Peyer's patch (tissue), 4 donors: ENCODE results near the gene CCDC85A. TPM values are rescaled to one million over a fixed set of nuclear protein-coding genes. Genes with fewer than 3 reads are reported as not detected.

Source experiments
- DNase-seq, 3 donors: peaks; one replicate each; pipeline ENCODE4 v3.0.0-alpha.2; 2017 to 2019
- H3K27ac ChIP-seq, 4 donors: fragments of 200-600 bp; sonication (generic); one replicate each; pipeline ENCODE4 v1.5.1; 2016 to 2019
- H3K27me3 ChIP-seq, 2 donors: fragments of 200-600 bp; sonication (generic); one replicate each; pipeline ENCODE4 v1.5.1; 2019
- H3K36me3 ChIP-seq, 3 donors: fragments of 200-600 bp; sonication (generic); one replicate each; pipeline ENCODE4 v1.5.1; 2016 to 2019
- H3K4me1 ChIP-seq, 4 donors: fragments of 200-600 bp; sonication (generic); one replicate each; pipeline ENCODE4 v1.5.1; 2016 to 2019
- H3K4me3 ChIP-seq, 4 donors: fragments of 200-600 bp; sonication (generic); 1 replicate in 3 of 4; 2 replicates in 1 of 4; pipeline ENCODE4 v1.5.1; 2016 to 2019; ENCODE audit warnings: mild to moderate bottlenecking in 1 of 4
- H3K9me3 ChIP-seq, 4 donors: fragments of 200-600 bp; sonication (generic); one replicate each; pipeline ENCODE4 v1.5.1; 2016 to 2019; ENCODE audit warnings: mild to moderate bottlenecking in 1 of 4
- POLR2A ChIP-seq, 2 donors: fragments of 450-650 bp; IDR thresholded peaks; one replicate each; pipeline ENCODE4 v1.5.1; 2017; ENCODE audit warnings: antibody characterized with exemption in 2 of 2, mild to moderate bottlenecking in 2 of 2, moderate library complexity in 2 of 2
- total RNA-seq, 4 donors: library from RNA; depleted of rRNA; stranded (reverse); fragments of >200 nt; gene quantifications; one replicate each; pipeline ENCODE4 v1.1.0, GENCODE V29; 2016
- TF ChIP-seq, protein P1 (sequence below), 6 experiments: fragments of 450-650 bp in 4 of 6; fragments of 200-600 bp in 2 of 6; sonication (generic) in 1 of 6; IDR thresholded peaks; one replicate each; pipeline ENCODE4 v1.5.1; 2017 to 2019; ENCODE audit warnings: antibody characterized with exemption in 6 of 6, mild to moderate bottlenecking in 3 of 6, moderate library complexity in 1 of 6

The CCDC85A gene
- total RNA-seq, 4 donors from 2014 or later = 1.1 to 1.7 (median 1.1) TPM; not detected in 1

DNA sequence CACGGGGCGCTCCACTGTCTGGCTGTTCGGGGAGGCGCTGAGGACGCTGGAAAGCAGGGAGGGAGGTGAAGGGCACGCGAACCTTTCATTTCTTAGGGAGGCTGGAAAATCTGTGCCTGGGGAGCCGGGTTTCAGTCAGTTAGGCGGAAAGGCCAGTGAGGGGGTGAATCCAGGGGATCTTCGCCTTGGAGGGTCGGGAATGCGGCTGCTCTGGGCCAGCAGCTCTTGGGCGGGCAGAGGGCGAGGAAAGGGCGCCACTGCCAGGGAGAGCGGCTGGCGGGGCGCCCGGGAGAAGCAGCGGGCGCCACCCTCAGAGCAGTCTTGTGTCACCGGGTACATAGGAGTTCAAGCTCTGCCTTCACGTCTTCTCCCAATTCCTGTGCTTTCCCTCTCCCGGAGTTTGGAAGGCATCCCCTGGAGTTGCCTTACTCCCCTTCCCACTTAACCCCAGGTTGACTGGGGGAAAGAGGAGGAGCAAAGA, 1.4 kb downstream of the CCDC85A start:
- Histone ChIP-seq H3K4me3 (peak overlapping the region; percentile 32 to 64 (median 53)), H3K36me3 (no peaks in the 10 kb centered on the region), H3K4me1 (peaks cover 0 to 18% (median 7%) of the 10 kb centered on the region in 4 donors), H3K27me3 (peaks cover 0 to 17% of the 10 kb centered on the region in 2 donors), H3K27ac (peak overlapping the region in 1 of 4 donors; percentile 30), H3K9me3 (no peaks in the 10 kb centered on the region)
- TF ChIP-seq POLR2A (IDR thresholded peaks at IDR 0.05) = no peak
- TF ChIP-seq, protein P1, sequence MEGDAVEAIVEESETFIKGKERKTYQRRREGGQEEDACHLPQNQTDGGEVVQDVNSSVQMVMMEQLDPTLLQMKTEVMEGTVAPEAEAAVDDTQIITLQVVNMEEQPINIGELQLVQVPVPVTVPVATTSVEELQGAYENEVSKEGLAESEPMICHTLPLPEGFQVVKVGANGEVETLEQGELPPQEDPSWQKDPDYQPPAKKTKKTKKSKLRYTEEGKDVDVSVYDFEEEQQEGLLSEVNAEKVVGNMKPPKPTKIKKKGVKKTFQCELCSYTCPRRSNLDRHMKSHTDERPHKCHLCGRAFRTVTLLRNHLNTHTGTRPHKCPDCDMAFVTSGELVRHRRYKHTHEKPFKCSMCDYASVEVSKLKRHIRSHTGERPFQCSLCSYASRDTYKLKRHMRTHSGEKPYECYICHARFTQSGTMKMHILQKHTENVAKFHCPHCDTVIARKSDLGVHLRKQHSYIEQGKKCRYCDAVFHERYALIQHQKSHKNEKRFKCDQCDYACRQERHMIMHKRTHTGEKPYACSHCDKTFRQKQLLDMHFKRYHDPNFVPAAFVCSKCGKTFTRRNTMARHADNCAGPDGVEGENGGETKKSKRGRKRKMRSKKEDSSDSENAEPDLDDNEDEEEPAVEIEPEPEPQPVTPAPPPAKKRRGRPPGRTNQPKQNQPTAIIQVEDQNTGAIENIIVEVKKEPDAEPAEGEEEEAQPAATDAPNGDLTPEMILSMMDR (IDR thresholded peaks at IDR 0.05) = no peak
- peak in 1 of 3 donors; percentile 48 for DNase-seq

DNA sequence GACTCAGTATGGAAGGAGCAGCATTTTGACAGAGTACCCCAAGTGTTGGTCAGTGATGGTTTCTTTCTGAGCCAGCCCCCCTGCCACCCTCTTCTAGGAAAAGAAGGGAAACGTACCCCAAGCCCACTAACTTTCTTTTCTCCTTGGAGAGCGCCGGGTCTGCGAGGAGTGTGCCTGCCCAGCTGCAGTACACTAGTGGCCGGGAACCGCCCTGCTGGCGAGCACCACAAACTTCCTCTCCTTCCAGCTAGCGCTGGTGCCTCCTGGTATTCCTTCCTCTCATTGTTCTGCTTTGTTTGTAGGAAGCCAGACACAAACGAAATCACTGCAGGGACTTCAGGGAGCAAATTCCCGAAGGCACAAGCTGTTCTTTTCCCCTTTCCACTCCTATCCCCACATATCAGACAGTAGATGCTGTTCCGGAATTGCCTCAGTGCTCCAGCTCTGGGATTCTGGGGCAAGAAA, 1.8 kb downstream of the CCDC85A start:
- Histone ChIP-seq H3K9me3 (no peaks in the 10 kb centered on the region), H3K27me3 (peaks cover 0 to 17% of the 10 kb centered on the region in 2 donors), H3K27ac (peak overlapping the region in 1 of 4 donors; percentile 30), H3K4me1 (peaks cover 0 to 18% (median 7%) of the 10 kb centered on the region in 4 donors), H3K4me3 (peak overlapping the region in 2 of 4 donors; percentile 58 to 64), H3K36me3 (no peaks in the 10 kb centered on the region)
- TF ChIP-seq, protein P1 (IDR thresholded peaks at IDR 0.05) = peak in 1 of 6 experiments; percentile 2
- no peak for TF ChIP-seq POLR2A (IDR thresholded peaks at IDR 0.05)
- DNase-seq = no peak

DNA sequence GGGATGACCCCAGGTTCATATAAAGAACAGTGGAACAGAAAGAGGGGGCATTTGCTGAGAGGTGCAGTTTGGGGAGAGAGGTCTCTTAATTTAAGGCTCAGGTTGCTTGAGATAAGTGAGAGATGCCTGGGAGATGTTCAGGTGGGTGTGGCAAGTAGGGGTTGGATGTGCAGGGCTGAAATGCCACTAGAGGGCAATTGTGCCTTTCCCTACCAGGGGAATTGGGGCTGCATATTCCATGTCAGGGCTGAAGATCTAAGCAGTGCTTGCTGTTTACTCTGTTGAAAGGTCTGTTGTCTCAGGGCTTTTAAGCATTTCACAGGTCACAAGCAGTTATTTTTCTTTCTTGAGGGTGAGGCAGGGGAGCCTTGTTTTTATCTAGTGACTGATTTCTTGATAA, 7.8 kb downstream of the CCDC85A start:
- Histone ChIP-seq H3K4me3 (no peak overlapping the region), H3K27ac (no peak overlapping the region), H3K9me3 (no peaks in the 10 kb centered on the region), H3K36me3 (no peaks in the 10 kb centered on the region), H3K4me1 (no peaks in the 10 kb centered on the region), H3K27me3 (no peaks in the 10 kb centered on the region)
- no peak for DNase-seq
- no peak for TF ChIP-seq POLR2A (IDR thresholded peaks at IDR 0.05)
- TF ChIP-seq, protein P1 (IDR thresholded peaks at IDR 0.05) = peak in 4 of 6 experiments; percentile 9 to 35 (median 26)

DNA sequence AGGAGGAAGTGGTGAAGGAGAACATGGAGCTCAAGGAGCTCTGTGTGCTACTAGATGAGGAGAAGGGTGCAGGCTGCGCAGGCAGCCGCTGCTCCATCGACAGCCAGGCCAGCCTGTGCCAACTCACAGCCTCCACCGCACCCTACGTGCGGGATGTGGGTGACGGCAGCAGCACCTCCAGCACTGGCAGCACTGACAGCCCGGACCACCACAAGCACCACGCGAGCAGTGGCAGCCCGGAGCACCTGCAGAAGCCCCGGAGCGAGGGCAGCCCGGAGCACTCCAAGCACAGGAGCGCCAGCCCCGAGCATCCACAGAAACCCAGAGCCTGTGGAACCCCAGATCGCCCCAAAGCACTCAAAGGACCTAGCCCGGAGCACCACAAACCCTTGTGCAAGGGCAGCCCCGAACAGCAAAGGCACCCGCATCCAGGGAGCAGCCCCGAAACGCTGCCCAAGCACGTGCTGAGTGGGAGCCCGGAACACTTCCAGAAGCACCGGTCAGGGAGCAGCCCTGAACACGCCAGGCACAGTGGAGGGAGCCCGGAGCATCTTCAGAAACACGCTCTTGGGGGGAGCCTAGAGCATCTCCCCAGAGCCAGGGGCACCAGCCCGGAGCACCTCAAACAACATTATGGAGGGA, 9.0 kb downstream of the CCDC85A start:
- H3K27me3 ChIP-seq = no peaks in the 10 kb centered on the region
- no peaks in the 10 kb centered on the region for H3K36me3 ChIP-seq
- H3K4me3 ChIP-seq = no peak overlapping the region
- no peak for DNase-seq
- no peak for TF ChIP-seq POLR2A (IDR thresholded peaks at IDR 0.05)
- TF ChIP-seq, protein P1 (IDR thresholded peaks at IDR 0.05) = no peak
- no peak overlapping the region for H3K27ac ChIP-seq
- H3K4me1 ChIP-seq = no peaks in the 10 kb centered on the region
- H3K9me3 ChIP-seq = no peaks in the 10 kb centered on the region

DNA sequence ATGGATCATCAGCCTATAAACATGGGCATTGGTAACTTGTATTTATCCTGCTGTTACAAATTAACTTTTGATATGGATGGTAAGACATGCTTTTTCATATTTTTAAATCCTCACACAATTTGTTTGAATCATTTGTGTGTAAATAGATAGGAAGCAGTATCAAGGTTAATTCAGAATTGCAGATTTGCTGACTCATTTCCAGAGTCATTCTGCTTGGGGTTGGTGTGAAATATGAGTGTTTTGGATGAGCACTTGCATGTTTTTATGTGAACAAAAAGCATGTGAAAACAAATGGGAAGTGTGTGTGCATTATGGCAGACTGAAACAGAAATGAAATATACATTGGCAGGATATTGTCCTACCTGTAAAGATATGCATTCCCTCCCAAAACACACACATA, 11.8 kb downstream of the CCDC85A start:
- no peak for TF ChIP-seq POLR2A (IDR thresholded peaks at IDR 0.05)
- TF ChIP-seq, protein P1 (IDR thresholded peaks at IDR 0.05) = no peak
- no peaks in the 10 kb centered on the region for H3K4me1 ChIP-seq
- no peaks in the 10 kb centered on the region for H3K36me3 ChIP-seq
- H3K9me3 ChIP-seq = no peaks in the 10 kb centered on the region
- no peak for DNase-seq
- H3K27me3 ChIP-seq = no peaks in the 10 kb centered on the region
- H3K4me3 ChIP-seq = no peak overlapping the region
- H3K27ac ChIP-seq = no peak overlapping the region
